Uterus (tissue), 2 donors: ENCODE results near the gene RPS6KL1.

Experiments
- CTCF ChIP-seq, 4 experiments: fragments of 200-600 bp in 2 of 4; fragments of 450-650 bp in 2 of 4; sonication (generic) in 2 of 4; IDR thresholded peaks; one replicate each; pipeline ENCODE4 v1.5.1; 2016 to 2019; ENCODE audit warnings: antibody characterized with exemption in 4 of 4, mild to moderate bottlenecking in 2 of 4, moderate library complexity in 1 of 4
- POLR2A ChIP-seq, 2 donors: fragments of 450-650 bp; IDR thresholded peaks; one replicate each; pipeline ENCODE4 v1.6.1; 2016; ENCODE audit warnings: antibody characterized with exemption in 2 of 2, mild to moderate bottlenecking in 1 of 2, moderate library complexity in 1 of 2

- no peak for TF ChIP-seq CTCF (IDR thresholded peaks at IDR 0.05)
- TF ChIP-seq POLR2A (IDR thresholded peaks at IDR 0.05), result no peak
Observed at GRCh38 chr14:74961238-74961911, 38.3 kb upstream of the RPS6KL1 start.
